Epithelial cell of proximal tubule (primary cell): ENCODE results near the gene LPIN1. TPM values are rescaled to one million over a fixed set of nuclear protein-coding genes. Genes with fewer than 3 reads are reported as not detected.
A peak's percentile ranks its signal among the peaks of the same experiment; 100 is the strongest.
"Not testable (repeated sequence)": the region's sequence is repeated elsewhere in the genome, so short reads cannot be mapped to it uniquely, and the experiment has no call there.

Experiments
- DNase-seq: peaks from one replicate; pipeline ENCODE4 v3.0.0-alpha.2; 2011; ENCODE audit warnings: low read depth
- H3K4me3 ChIP-seq: 2 replicates; pipeline ENCODE4 v1.5.1; 2011; ENCODE audit warnings: low read depth, mild to moderate bottlenecking, low read length
- CTCF ChIP-seq: conservative IDR thresholded peaks from 2 replicates; pipeline ENCODE4 v1.5.1; 2012; ENCODE audit warnings: low read depth, mild to moderate bottlenecking, low read length
- total RNA-seq: library from RNA; depleted of rRNA; stranded (reverse); fragments of >200 nt; gene quantifications from 2 replicates; pipeline ENCODE4 v1.2.3, GENCODE V29; 2015

The LPIN1 gene
- total RNA-seq, 1 donor from 2014 or later = 33.8 TPM

- no peak for DNase-seq
- no peak for TF ChIP-seq CTCF
- H3K4me3 ChIP-seq = peak overlapping the region; percentile 40
These were observed 103.7 kb downstream of the LPIN1 start for GRCh38 chr2:11850082-11850481.

DNA sequence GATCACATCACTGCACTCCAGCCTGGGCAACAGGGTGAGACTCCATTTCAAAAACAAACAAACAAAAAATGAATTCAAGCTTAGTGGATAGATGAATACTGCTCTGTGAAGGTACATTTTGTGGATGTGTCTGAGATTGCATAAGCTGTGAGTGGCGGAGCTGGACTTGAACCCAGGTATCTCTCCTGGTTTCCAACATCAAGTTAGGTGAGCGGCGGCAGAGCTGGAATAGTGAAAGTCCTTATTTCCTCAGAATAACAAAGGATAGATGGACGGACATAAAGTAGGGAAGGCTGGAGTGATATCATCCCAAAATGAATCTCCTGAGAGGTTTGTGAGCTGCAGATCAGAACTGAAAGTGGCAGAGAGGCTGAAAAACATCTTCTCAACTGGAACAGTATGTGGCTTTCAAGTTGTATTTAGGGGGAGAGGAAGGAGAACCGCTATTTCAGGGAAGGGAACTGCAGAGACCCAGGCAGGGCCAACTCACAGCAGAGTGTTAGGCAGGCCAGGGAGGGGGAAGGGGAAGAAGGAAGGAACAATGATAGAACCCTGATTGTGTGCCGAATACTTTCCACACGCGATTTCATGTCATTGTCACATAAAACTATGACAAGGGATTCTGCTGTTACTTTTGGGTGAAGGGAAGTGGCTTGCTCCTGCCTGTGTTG is 106.2 kb downstream of the LPIN1 start:
- no peak for DNase-seq
- H3K4me3 ChIP-seq = no peak overlapping the region
- no peak for TF ChIP-seq CTCF

DNA sequence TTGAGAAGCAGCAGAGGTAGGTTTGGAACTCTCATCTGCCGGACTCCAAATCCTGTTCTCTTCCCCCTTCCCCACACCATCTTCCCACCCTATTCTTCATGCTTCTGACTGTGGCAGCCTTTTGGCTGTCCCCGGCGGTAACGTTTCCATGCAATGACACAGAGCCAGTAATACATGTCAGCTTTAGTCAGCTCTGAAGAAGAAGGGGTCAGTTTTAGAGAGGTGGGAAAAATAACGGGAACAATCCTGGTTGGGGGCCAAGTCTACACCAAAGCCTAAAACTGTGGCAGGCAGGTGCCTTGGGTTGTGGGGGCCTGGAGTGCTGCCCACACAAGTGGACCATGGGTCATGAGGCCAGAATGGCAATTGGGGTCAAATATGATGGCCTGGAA is 106.8 kb downstream of the LPIN1 start:
- TF ChIP-seq CTCF = no peak
- no peak overlapping the region for H3K4me3 ChIP-seq
- no peak for DNase-seq

DNA sequence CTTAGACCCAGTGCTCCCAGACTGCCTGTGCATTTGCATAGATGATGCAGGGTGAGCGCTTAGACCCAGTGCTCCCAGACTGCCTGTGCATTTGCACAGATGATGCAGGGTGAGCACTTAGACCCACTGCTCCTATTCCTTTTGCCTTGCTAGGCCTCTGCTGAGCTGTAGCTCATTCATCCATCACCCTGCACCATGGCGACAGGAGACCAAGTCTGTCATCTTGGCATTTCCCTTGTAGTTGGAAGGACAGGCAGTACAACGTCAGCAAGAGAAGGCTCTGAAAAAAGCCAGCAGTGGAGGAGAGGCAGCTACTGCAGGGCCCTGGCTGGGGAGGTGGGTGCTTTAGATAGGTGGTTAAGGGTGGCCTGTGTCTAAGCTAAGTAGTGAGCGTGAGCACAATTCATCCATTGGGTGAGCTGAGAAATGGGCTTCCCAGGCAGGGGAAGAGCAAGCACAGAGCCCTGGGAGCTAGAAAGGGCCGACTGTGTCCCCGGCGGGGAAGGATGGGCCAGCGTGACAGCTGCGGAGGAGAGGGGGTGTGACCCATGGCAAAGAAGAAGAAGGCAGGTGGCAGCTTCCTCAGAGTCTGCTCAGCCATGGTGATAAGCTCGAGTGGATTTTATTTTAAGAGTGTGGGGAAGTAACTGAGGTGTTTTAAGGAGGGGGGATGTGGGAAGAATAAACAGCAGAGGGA is 108.8 kb downstream of the LPIN1 start:
- H3K4me3 ChIP-seq = no peak overlapping the region
- DNase-seq = no peak
- no peak for TF ChIP-seq CTCF

- H3K4me3 ChIP-seq = no peak overlapping the region
- DNase-seq = no peak
- TF ChIP-seq CTCF = no peak
These were observed 109.7 kb downstream of the LPIN1 start for GRCh38 chr2:11856095-11856494.

DNA sequence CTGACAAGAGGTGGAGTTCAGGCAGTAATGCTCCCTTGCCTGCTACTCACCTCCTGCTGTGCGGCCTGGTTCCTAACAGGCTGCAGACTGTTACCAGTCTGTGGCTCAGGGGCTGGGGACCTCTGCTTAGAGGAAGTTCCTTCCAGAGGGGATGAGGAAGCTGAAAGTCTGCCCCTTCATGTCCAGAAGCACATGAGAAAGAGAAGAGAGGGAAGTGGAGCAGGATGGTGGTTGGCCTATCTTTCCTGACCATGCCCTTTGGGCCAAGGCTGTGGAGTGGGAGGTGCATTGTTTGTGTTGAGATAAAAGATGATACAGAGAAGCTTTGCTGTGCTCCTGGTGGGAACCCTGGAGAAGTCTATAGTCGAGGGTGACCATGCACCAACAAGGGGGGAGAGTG is 112.5 kb downstream of the LPIN1 start:
- no peak for TF ChIP-seq CTCF
- no peak for DNase-seq
- no peak overlapping the region for H3K4me3 ChIP-seq

DNA sequence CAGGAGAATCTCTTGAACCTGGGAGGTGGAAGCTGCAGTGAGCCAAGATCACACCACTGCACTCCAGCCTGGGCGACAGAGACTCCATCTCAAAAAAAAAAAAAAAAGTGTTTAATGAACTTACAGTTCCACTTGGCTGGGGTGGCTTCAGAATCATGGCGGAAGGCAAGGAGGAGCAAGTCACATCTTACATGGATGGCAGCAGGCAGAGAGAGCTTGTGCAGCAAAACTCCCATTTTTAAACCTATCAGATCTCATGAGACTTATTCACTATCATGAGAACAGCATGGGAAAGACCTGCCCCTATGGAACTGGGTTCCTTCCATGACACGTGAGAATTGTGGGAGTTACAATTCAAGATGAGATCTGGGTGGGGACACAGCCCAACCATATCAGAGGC is 113.5 kb downstream of the LPIN1 start:
- not testable (repeated sequence) for H3K4me3 ChIP-seq, DNase-seq
